22Rv1 (cell line): ENCODE results near the gene CINP.

Source experiments
- ZFX ChIP-seq: fragments of 450-650 bp; IDR thresholded peaks from 2 replicates; pipeline ENCODE4 v1.6.1; 2017; ENCODE audit warnings: antibody characterized with exemption, borderline replicate concordance
- TF ChIP-seq, protein P1 (sequence below): fragments of 450-650 bp; IDR thresholded peaks from 2 replicates; pipeline ENCODE4 v1.5.1; 2017; ENCODE audit warnings: mild to moderate bottlenecking

DNA sequence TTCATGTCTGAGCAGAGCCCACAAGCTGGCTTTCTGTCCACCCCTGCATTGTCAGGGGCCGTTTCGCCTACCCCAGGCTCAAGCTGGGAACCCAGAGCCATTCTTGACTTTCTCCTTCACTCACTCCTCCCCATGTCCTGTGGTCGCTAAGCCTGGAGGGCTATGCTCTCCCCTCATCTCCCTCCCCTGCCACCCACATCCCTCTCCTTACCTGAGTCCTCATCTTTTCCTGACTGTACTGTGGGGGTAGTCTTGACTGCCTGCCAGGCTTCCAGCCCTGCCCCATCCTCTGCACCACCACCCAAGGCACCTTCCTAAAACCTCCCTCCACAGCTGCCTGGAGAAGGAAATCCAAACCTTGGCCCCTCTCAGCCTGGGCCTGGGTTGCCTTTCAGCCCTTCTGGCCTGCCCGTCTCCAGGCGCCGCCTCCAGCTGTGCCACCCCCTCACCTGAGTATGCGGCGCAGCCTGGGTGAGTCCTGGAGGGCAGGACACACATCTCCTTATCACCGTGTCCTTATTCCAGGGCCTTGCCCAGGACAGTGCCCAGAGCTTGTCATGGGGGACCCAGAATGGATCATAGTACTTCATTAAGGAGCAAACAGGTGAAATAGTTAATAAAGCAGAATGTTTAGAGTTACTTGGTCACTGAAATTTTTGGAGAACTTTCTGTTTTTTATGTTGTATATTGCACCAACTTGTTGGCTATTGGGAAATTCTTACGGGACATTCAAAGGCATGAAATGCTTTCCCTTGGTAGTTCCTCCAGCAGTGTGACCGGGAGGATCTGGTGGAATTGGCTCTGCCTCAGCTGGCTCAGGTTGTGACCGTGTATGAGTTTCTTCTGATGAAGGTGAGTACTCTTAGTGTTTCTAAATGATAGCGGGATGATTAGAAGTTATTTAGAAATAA is 28.6 kb downstream of the CINP start:
- TF ChIP-seq, protein P1, sequence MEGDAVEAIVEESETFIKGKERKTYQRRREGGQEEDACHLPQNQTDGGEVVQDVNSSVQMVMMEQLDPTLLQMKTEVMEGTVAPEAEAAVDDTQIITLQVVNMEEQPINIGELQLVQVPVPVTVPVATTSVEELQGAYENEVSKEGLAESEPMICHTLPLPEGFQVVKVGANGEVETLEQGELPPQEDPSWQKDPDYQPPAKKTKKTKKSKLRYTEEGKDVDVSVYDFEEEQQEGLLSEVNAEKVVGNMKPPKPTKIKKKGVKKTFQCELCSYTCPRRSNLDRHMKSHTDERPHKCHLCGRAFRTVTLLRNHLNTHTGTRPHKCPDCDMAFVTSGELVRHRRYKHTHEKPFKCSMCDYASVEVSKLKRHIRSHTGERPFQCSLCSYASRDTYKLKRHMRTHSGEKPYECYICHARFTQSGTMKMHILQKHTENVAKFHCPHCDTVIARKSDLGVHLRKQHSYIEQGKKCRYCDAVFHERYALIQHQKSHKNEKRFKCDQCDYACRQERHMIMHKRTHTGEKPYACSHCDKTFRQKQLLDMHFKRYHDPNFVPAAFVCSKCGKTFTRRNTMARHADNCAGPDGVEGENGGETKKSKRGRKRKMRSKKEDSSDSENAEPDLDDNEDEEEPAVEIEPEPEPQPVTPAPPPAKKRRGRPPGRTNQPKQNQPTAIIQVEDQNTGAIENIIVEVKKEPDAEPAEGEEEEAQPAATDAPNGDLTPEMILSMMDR = no peak
- no peak for TF ChIP-seq ZFX
